Renal cortical epithelial cell (primary cell): ENCODE results near the gene HOXC5. TPM values are rescaled to one million over a fixed set of nuclear protein-coding genes. Genes with fewer than 3 reads are reported as not detected.

ENCODE experiments used
- DNase-seq: peaks from one replicate; pipeline ENCODE4 v3.0.0-alpha.2; 2011; ENCODE audit warnings: low read depth
- total RNA-seq: library from RNA; depleted of rRNA; stranded (reverse); fragments of >200 nt; gene quantifications from 2 replicates; pipeline ENCODE4 v1.2.3, GENCODE V29; 2014

Gene HOXC5
- 0.80 TPM in 1 of 2 replicates, not detected in the other for total RNA-seq

- peak; percentile 73 for DNase-seq
These were observed at the start of gene HOXC5 for GRCh38 chr12:54032627-54033100. Gene HOXC5, plus strand, starts transcription at chr12:54033050. Its CDS starts 73 bp downstream, at chr12:54033123.

DNA sequence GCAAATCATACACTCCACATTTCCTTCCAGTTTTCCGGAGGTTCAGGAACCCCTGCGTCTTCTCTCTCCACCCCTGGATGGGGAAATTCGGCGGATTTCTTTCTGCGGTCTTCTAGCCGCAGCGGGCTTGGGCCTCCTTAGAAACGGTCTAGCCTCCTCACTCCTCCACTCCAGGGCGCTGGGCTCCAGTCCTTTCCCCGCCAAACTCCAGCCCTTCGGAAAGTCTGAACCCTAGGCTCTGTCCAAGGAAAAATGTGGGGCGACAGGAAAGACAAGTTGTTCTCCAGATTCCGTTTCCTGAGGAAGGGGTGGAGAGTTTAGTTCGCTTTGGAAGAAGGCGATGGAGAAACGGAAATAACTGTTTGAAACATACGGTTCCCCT is 49.3 kb upstream of the HOXC5 start:
- no peak for DNase-seq

DNA sequence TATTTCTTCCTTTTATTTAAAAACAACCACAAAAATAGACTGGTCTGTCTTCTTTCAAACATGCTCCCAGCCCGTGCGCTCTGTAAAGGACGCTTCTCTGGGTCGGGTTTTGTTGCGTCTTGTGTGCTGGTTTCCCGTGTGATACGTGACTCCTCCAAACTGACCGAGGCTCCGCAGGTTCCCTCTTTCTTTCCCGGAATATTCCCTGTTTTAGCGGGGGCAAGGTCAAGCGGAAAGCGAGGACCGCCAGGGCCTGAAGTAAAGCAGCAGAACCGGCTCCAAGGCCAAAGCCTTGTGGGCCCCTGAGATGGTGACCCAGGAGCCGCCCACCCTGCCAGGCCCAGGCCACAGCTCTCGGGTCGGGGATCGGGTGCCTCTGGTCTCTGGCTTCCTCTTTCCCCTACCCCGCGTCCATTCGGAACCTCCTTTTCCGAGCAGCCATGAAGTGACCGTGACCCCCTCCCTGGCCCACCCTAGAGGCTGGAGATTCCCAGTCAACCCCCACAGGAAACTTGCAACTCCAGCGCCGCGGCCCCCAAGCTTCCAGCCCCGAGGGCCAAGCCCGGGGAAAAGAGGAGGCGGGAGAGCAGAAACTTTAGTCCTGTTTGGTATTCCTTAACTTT is 48.8 kb upstream of the HOXC5 start:
- DNase-seq, result no peak

GRCh38 chr12:53984901-53985691 is 47.8 kb upstream of the HOXC5 start, which contains the start of gene HOXC10:
Gene HOXC10, plus strand, starts transcription at chr12:53985146. Its CDS starts 114 bp downstream, at chr12:53985260.
- peak; percentile 95 for DNase-seq

GRCh38 chr12:53985692-53985993 is 47.2 kb upstream of the HOXC5 start:
- DNase-seq, result no peak

- DNase-seq, result no peak
These were observed 46.7 kb upstream of the HOXC5 start for GRCh38 chr12:53985994-53986685.

DNA sequence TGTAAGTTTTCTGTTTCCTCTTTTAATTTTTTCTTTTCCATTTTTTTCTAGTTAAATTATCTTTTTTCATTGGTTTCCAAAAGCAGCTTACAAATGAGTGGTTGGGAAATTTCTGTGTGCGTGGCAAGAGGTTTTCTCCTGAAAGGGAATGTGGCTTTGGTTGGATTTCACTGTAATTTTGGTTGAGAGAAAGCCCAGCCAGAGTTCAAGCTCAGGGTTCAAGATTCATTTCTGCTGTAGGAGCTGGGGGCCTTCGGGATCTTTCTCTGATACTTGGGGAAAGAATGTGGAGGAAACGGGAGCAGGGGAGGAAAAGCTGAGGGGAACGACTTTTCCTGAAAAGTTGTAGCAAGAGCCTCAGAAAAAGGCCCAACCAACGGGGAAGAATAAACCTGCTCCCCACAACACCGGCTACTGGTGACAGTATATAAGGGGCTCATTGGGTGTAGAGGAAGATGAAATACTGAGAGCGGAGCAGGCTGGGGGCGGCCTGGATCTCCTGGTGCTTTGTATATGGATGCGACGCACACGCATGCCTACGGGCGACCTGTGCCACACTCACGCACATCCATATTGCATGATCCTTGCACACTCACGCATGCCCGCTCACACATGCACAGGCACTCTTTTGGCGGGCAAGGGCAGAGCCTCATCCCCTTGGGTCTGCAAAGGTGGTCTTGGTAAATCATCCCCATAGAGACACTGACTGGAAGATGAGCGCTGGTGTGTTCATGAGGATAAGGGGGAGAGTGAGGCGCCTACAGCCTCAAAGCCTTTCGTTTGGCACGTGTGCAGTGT is 46.0 kb upstream of the HOXC5 start:
- no peak for DNase-seq

DNA sequence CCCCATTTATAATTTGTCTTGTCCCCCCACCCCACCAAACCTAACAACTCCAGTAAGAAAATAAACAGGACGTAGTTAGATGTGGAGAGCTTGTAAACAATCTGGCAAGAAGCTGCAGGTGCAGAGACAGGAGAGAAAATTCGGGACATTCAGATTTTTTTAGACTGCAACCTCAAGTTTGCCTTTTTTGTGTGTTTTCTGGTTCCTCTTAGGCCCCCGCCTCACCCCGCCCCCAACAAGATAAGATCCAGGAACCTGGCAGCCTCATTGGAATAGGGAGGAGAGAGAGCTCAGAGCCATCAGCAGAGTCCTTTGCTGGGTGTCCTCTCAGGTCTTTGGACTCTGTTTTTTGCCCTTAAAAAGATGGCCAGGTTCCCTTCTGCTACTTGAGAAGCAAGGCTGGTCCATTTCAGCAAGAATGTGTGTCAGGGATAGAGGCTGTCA is 45.0 kb upstream of the HOXC5 start:
- DNase-seq, result no peak

GRCh38 chr12:53988541-53989226 is 44.2 kb upstream of the HOXC5 start:
- no peak for DNase-seq

DNA sequence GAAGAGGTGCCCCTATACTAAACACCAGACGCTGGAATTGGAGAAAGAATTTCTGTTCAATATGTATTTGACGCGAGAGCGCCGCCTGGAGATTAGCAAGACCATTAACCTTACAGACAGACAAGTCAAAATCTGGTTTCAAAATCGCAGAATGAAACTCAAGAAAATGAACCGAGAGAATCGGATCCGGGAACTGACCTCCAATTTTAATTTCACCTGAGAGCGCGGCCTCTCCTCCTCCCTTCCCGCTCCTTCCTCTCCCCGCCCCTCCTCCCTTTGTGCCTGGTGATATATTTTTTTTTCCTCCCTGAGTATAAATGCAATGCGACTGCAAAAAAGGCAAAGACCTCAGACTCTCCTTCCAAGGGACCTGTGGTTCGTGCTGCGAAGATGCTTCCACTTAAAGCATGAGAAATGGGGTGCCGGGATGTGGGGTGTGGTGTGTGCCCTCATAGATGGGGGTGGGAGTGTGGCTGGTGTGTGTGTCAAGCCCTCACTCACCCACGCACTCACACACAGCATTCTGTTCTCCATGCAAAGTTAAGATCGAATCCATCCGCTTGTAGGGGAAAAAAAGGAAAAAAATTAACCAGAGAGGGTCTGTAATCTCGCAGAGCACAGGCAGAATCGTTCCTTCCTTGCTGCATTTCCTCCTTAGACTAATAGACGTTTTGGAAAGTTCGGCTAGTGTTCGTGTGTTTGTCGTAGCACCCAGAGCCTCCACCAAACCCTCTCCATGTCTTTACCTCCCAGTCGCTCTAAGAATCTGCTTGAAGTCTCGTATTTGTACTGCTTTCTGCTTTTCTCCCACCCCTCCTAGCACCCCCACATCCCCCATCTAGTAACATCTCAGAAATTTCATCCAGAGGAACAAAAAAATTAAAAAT is 43.4 kb upstream of the HOXC5 start:
- DNase-seq, result peak; percentile 75

- peak; percentile 60 for DNase-seq
These were observed 42.4 kb upstream of the HOXC5 start for GRCh38 chr12:53990311-53991076.

DNA sequence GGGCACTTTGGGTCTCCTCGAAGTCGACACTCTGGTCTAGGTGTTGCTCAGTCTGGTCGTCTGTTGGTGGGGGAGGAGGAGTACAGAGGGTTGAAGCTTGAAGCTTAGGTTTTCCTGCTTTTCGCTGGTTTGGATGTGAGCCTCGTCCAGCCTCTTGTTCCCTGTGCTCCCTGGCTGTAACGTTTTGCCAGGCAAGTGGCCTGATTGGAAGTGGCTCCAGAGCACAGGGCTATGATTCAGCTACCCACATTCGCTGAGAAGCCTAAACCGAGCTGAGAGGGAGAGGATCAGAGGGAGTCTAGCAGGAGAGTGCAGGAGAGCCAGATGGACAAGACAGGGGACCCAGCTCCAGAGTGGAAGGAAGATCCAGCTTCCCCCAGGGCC is 41.8 kb upstream of the HOXC5 start:
- peak; percentile 72 for DNase-seq

GRCh38 chr12:53992377-53992889 is 40.4 kb upstream of the HOXC5 start:
- no peak for DNase-seq

DNA sequence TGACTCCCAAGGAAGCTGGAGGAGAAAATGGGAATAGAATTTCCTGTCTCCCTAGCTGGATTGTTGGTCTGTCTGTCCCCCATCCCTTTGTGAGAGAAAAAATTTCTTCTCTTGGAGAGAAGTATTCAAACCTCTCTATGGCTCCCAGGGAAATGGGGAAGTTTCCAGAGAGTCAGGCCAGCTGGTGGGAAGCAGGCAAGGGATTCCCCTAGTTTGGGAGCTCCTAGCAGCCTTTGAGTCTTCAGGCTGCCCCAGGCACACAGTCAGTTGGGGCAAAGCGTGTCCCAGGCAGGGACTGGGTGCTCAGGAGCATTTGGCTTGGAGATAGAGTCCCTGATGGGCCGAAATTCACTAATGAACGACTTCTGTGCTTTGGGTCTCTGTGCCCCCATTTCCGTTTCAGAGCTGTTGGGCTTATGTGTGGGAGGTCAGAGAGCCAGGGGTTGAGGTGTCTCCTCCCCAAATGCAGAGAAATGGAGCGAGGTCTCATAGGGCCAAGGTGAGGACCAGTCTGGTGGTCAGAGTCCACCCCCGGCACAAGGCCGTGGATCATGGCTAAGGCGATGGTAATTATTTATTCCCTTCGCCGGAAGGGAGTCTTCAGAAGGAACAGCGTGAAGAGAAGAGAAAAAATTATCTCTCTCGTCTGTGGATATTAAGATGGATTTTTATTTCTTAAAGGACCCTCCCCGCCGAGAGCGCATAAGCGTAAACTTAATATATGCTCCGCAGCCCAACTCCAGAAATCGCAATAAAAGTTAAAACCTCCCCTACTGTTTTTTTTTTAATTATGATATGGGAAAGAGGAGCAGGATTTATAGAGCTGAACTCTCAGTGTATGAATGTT is 39.5 kb upstream of the HOXC5 start:
- DNase-seq, result no peak

DNA sequence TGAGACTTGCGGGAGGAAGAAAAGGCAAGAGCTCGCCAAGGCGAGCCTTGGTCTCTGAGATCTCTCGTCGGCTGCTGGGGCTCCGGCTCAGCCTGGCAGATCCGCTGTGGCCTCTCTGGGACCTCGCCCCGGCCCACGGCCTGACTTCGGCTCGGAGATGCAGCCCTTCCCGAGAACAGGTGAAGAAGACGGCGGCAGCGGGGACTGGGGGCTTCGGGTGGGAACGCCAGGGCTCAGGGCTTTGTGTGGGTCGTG is 38.9 kb upstream of the HOXC5 start:
- no peak for DNase-seq

- DNase-seq, result no peak
These were observed 38.4 kb upstream of the HOXC5 start for GRCh38 chr12:53994264-53995001.

DNA sequence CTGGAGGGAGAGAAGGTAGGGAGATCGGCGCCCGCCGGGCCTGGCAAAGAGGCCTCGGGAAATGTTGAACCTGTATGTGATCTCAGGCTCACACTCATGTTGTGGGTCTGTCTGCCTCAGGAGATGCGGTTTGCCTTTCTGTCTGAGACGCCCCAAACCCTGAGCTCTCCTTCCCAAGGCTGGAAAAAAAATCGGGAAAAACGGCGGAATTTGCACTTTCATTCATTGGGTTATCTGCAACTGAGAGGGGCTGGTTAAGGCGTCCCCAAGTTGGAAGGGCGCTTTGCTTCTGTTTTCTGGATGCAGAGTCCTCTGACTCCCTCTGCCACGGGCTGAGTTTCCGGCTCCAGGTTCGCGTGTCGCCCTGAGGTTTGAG is 37.9 kb upstream of the HOXC5 start:
- DNase-seq, result no peak
